Vagina (tissue), 2 donors: ENCODE data around the gene GTF3A. TPM values are rescaled to one million over a fixed set of nuclear protein-coding genes. Genes with fewer than 3 reads are reported as not detected.

Experiments
- DNase-seq, 2 donors: peaks; one replicate each; pipeline ENCODE4 v3.0.0-alpha.2; 2017; ENCODE audit errors: extremely low spot score in 2 of 2
- H3K27ac ChIP-seq: fragments of 200-600 bp; sonication (generic); one replicate; pipeline ENCODE4 v1.5.1; 2019
- H3K27me3 ChIP-seq: fragments of 200-600 bp; sonication (generic); one replicate; pipeline ENCODE4 v1.5.1; 2019
- H3K36me3 ChIP-seq, 2 donors: fragments of 200-600 bp; sonication (generic); one replicate each; pipeline ENCODE4 v1.5.1; 2017 to 2019
- H3K4me1 ChIP-seq: fragments of 200-600 bp; sonication (generic); one replicate; pipeline ENCODE4 v1.5.1; 2019
- H3K4me3 ChIP-seq, 2 donors: fragments of 200-600 bp; sonication (generic); 1 replicate in 1 of 2; 2 replicates in 1 of 2; pipeline ENCODE4 v1.5.1; 2016 to 2019
- H3K9me3 ChIP-seq: fragments of 200-600 bp; sonication (generic); one replicate; pipeline ENCODE4 v1.5.1; 2019
- POLR2A ChIP-seq, 2 donors: fragments of 450-650 bp; IDR thresholded peaks; one replicate each; pipeline ENCODE4 v1.6.1; 2017; ENCODE audit warnings: antibody characterized with exemption in 2 of 2, mild to moderate bottlenecking in 2 of 2, moderate library complexity in 2 of 2
- POLR2AphosphoS5 ChIP-seq, 2 donors: sonication (generic); formaldehyde crosslinking; IDR thresholded peaks; one replicate each; pipeline ENCODE4 v1.9.0; 2017; ENCODE audit warnings: antibody characterized with exemption in 2 of 2, mild to moderate bottlenecking in 2 of 2, low read depth in 1 of 2; ENCODE audit not compliant: insufficient read depth in 1 of 2
- intact Hi-C: fragments of 100-400 bp; cut with DNase I; formaldehyde crosslinking; loops from one replicate; pipeline ENCODE4 v1.15.1; 2023
- total RNA-seq: library from RNA; depleted of rRNA; stranded (reverse); fragments of >200 nt; gene quantifications from one replicate; pipeline ENCODE4 v1.2.3, GENCODE V29; 2016
- TF ChIP-seq, protein P1 (sequence below), 3 experiments: fragments of 450-650 bp in 2 of 3; fragments of 200-600 bp in 1 of 3; sonication (generic) in 1 of 3; IDR thresholded peaks; one replicate each; pipeline ENCODE4 v1.5.1; 2017 to 2019; ENCODE audit warnings: antibody characterized with exemption in 3 of 3, mild to moderate bottlenecking in 2 of 3, moderate library complexity in 2 of 3

Gene GTF3A
- total RNA-seq, 1 donor from 2014 or later: 142 TPM

DNA sequence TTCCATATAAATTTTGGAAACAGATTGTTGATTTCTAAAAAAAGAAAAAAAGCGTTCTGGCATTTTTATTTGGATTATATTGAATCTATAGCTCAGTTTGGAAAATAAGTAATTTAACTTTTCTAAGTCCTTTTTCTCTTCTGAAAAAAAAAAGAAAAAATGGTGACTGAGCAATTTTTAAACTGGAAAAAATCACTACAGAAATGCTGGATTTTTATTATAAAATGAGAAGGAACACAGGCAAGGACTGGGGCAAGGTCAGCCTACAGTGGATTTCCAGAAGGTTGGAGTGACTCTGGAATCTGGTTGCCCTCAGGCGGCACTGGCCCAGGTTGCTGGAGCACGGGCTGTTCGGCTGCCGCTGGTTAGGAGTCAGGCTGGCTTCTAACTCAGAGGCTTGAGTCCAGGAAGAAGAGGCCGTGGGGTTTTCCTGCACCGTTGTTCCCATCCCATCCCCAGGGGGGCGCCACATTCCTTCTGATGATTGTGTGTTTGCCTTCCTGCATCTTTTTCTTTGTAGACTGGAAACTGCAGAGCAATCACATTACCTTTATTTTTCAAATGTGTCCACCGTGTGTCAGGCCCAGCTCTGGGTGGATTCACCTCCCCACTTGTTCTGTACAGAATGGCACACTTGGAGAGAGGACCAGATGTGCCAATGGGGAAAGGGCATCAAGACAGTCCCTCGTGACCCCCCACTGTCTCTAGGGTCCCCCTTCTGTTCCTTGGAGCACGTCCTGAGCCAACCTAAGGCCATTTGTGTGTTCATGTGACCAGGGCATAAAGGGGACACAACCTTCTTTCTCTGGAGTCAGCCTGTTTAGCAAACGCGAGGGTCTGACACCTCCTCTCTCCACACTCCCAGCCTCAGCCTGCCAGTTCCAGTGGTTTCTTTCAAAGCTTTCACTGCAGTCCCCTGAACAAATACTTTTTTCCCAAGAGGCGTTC is 44.5 kb upstream of the GTF3A start:
- H3K36me3 ChIP-seq: no peaks in the 10 kb centered on the region
- TF ChIP-seq POLR2AphosphoS5 (IDR thresholded peaks at IDR 0.05; ENCODE audit: insufficient read depth in 1 of 2, low read depth in 1 of 2) (no peak), POLR2A (IDR thresholded peaks at IDR 0.05) (no peak)
- TF ChIP-seq, protein P1, sequence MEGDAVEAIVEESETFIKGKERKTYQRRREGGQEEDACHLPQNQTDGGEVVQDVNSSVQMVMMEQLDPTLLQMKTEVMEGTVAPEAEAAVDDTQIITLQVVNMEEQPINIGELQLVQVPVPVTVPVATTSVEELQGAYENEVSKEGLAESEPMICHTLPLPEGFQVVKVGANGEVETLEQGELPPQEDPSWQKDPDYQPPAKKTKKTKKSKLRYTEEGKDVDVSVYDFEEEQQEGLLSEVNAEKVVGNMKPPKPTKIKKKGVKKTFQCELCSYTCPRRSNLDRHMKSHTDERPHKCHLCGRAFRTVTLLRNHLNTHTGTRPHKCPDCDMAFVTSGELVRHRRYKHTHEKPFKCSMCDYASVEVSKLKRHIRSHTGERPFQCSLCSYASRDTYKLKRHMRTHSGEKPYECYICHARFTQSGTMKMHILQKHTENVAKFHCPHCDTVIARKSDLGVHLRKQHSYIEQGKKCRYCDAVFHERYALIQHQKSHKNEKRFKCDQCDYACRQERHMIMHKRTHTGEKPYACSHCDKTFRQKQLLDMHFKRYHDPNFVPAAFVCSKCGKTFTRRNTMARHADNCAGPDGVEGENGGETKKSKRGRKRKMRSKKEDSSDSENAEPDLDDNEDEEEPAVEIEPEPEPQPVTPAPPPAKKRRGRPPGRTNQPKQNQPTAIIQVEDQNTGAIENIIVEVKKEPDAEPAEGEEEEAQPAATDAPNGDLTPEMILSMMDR (IDR thresholded peaks at IDR 0.05): peak; percentile 12 to 19 (median 18)
- H3K4me1 ChIP-seq: no peaks in the 10 kb centered on the region
- intact Hi-C loops: no loop called here
- H3K27me3 ChIP-seq: no peaks in the 10 kb centered on the region
- DNase-seq: no peak
- H3K9me3 ChIP-seq: no peaks in the 10 kb centered on the region
- no peak overlapping the region for H3K4me3 ChIP-seq
- no peak overlapping the region for H3K27ac ChIP-seq

- H3K9me3 ChIP-seq: no peaks in the 10 kb centered on the region
- H3K27me3 ChIP-seq: no peaks in the 10 kb centered on the region
- no peaks in the 10 kb centered on the region for H3K4me1 ChIP-seq
- no peak overlapping the region for H3K4me3 ChIP-seq
- TF ChIP-seq POLR2A (IDR thresholded peaks at IDR 0.05): no peak
- no peak for TF ChIP-seq POLR2AphosphoS5 (IDR thresholded peaks at IDR 0.05; ENCODE audit: insufficient read depth in 1 of 2, low read depth in 1 of 2)
- TF ChIP-seq, protein P1 (IDR thresholded peaks at IDR 0.05): no peak
- no peak for DNase-seq
- H3K27ac ChIP-seq: no peak overlapping the region
- intact Hi-C loops: no loop called here
- no peaks in the 10 kb centered on the region for H3K36me3 ChIP-seq
Measured at GRCh38 chr13:27381601-27382000, 42.8 kb upstream of the GTF3A start.

DNA sequence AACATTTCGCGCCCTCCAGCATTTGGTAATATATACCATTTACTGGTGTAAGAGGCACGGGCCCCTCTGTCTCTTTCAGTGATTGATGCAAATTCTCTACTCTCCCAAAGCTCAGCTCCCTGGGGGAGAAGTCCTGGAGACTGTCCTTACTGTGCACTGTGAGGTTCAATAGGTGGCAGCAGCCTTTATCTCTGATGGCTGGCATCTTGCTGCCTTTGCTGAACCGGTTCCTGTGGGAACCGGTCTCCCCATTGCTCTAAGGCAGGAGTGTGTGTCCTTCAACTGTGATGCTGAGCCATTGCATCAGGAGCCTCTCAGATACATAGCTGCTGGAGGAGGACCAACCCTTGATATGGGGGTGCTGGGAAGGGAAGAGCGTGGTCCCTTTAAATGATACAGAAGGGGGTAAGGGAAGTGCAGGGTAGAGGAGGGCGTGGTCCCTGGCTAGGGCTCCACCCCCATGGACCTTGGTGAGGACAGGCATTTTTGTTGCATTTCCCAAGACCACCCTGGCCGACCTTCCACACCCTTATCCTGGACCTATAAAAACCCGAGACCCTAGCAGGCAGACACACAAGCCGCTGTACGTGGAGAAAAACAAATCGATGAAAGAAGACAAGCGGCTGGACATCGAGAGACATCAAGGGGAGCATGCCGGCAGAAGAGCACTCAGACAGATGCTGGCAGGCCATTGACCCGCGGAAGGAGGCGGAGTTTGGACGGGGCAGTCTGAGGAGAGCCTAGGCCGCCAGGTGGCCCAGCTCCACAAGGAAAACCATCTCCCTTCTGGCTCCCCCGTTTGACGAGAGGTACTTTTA is 41.1 kb upstream of the GTF3A start:
- Histone ChIP-seq H3K9me3 (no peaks in the 10 kb centered on the region), H3K36me3 (no peaks in the 10 kb centered on the region), H3K27me3 (no peaks in the 10 kb centered on the region), H3K27ac (no peak overlapping the region), H3K4me1 (no peaks in the 10 kb centered on the region), H3K4me3 (no peak overlapping the region)
- DNase-seq: no peak
- TF ChIP-seq POLR2A (IDR thresholded peaks at IDR 0.05) (no peak), POLR2AphosphoS5 (IDR thresholded peaks at IDR 0.05; ENCODE audit: insufficient read depth in 1 of 2, low read depth in 1 of 2) (no peak)
- TF ChIP-seq, protein P1 (IDR thresholded peaks at IDR 0.05): no peak
- intact Hi-C loops: no loop called here

DNA sequence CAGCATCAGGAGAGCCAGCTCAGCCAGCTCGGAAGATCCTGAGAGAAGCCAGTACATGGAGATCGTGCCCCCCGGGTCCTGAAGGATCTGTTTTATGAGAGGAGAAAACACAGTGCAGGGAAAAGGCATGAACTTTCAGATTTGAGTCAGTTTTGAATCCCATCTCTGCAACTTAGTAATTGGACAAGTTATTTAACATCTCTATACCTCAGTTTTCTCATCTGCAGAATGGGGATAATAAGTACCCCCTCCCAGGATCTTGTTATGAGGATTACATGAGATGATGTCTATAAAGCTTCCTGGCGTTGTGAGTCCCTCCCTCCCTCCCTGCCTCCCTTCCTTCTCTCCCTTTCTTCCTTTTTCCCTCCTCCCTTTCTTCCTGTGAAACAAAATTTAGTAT is 40.1 kb upstream of the GTF3A start:
- Histone ChIP-seq H3K9me3 (no peaks in the 10 kb centered on the region), H3K4me3 (no peak overlapping the region), H3K27me3 (no peaks in the 10 kb centered on the region), H3K27ac (no peak overlapping the region), H3K4me1 (no peaks in the 10 kb centered on the region), H3K36me3 (no peaks in the 10 kb centered on the region)
- TF ChIP-seq POLR2AphosphoS5 (IDR thresholded peaks at IDR 0.05; ENCODE audit: insufficient read depth in 1 of 2, low read depth in 1 of 2) (no peak), POLR2A (IDR thresholded peaks at IDR 0.05) (no peak)
- TF ChIP-seq, protein P1 (IDR thresholded peaks at IDR 0.05): no peak
- intact Hi-C loops: no loop called here
- no peak for DNase-seq
